Measurements from ENCODE around the gene RGS7. TPM values are rescaled to one million over a fixed set of nuclear protein-coding genes. Genes with fewer than 3 reads are reported as not detected.

Gene RGS7
- total RNA-seq, 1 experiment from 2014 or later: 1.0 TPM

DNA sequence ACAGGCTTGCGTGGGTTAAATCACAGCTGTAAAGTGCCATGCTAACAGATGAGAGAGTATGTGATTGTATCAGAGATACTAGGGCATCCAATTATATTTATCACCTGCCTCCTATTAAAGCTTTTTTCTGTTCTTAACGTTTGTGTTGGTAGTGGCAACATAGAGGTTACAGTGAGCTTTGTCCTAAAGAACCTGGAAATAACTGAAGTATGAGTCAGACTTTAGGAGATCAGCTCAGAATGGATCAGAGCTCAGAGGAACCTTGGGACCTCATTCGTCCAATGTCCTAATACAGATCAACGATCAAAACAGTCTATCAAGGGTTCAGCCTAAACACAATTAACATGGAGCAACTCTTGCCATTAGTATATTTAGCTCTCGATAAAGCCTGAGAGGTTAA lies 81.0 kb downstream of the RGS7 start:
- Mint-ChIP-seq H3K4me1 (ENCODE audit: low read depth, unreplicated experiment) (no peaks in the 10 kb centered on the region), H3K9me3 (ENCODE audit: low read depth, unreplicated experiment) (peaks cover 13% of the 10 kb centered on the region), H3K27me3 (ENCODE audit: unreplicated experiment) (no peaks in the 10 kb centered on the region), H3K27ac (ENCODE audit: unreplicated experiment) (no peak overlapping the region), H3K4me3 (ENCODE audit: low read depth, unreplicated experiment) (no peak overlapping the region), H3K36me3 (ENCODE audit: insufficient read depth, unreplicated experiment) (no peaks in the 10 kb centered on the region)
- CTCF ChIA-PET: interaction anchor here (0.6 to 0.8 kb wide), 3 partner anchors 33 to 365 kb away, joined by 3 to 6 read pairs (median 4); no protein-coding TSS in a partner anchor
- BruUV-seq (replicated peaks): no TSS peak
- intact Hi-C loops (cut with micrococcal nuclease; ENCODE audit: unreplicated experiment): no loop called here
- TF ChIP-seq, protein P1, sequence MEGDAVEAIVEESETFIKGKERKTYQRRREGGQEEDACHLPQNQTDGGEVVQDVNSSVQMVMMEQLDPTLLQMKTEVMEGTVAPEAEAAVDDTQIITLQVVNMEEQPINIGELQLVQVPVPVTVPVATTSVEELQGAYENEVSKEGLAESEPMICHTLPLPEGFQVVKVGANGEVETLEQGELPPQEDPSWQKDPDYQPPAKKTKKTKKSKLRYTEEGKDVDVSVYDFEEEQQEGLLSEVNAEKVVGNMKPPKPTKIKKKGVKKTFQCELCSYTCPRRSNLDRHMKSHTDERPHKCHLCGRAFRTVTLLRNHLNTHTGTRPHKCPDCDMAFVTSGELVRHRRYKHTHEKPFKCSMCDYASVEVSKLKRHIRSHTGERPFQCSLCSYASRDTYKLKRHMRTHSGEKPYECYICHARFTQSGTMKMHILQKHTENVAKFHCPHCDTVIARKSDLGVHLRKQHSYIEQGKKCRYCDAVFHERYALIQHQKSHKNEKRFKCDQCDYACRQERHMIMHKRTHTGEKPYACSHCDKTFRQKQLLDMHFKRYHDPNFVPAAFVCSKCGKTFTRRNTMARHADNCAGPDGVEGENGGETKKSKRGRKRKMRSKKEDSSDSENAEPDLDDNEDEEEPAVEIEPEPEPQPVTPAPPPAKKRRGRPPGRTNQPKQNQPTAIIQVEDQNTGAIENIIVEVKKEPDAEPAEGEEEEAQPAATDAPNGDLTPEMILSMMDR (IDR thresholded peaks at IDR 0.05; ENCODE audit: unreplicated experiment): no peak
- DNase-seq: no peak

DNA sequence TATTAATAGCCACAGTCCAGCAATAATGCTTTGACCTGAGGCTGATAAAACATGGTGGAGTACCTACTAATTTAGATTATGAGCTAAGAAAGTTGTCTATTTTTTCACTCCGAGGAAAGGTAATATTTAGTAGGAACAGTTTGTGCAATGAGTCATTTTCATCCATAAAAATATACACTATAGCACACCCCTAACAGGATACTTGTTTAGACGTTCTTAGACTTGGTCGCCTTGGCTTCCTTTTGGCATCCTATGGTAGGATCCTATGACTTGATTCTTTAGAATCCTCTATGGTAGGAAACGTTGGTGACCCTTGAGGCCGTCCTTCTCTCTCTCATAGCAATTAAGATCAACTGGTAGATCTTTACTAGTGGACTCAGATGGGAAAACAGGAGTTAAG lies 81.8 kb downstream of the RGS7 start:
- no TSS peak for BruUV-seq (replicated peaks)
- TF ChIP-seq, protein P1 (IDR thresholded peaks at IDR 0.05; ENCODE audit: unreplicated experiment): no peak
- Mint-ChIP-seq H3K27me3 (ENCODE audit: unreplicated experiment) (no peaks in the 10 kb centered on the region), H3K9me3 (ENCODE audit: low read depth, unreplicated experiment) (peaks cover 13% of the 10 kb centered on the region), H3K27ac (ENCODE audit: unreplicated experiment) (no peak overlapping the region), H3K4me1 (ENCODE audit: low read depth, unreplicated experiment) (no peaks in the 10 kb centered on the region), H3K4me3 (ENCODE audit: low read depth, unreplicated experiment) (no peak overlapping the region), H3K36me3 (ENCODE audit: insufficient read depth, unreplicated experiment) (no peaks in the 10 kb centered on the region)
- intact Hi-C loops (cut with micrococcal nuclease; ENCODE audit: unreplicated experiment): no loop called here
- CTCF ChIA-PET: interaction anchor here (0.7 kb wide), 1 partner anchor 32 kb away, joined by 3 read pairs; no protein-coding TSS in a partner anchor
- no peak for DNase-seq

DNA sequence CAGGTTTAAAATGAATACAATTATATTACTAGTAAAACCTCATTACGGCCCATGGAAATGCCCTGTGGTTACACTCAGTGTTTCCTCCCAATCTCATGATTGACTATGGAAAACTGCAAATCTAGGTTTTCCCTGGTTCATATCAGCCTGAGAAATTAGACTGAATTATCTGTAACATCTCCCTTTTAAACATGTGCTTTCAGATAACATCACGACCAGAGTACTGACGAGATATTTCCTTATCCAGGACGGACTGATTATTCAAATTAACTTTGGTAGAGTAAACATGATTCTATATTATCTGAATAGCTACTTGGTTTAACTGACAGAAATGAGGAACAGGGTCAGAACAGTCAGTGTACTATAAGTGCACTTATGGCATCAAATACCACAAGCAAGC lies 82.3 kb downstream of the RGS7 start:
- Mint-ChIP-seq H3K36me3 (ENCODE audit: insufficient read depth, unreplicated experiment) (no peaks in the 10 kb centered on the region), H3K4me3 (ENCODE audit: low read depth, unreplicated experiment) (no peak overlapping the region), H3K9me3 (ENCODE audit: low read depth, unreplicated experiment) (peaks cover 13% of the 10 kb centered on the region), H3K27ac (ENCODE audit: unreplicated experiment) (no peak overlapping the region), H3K27me3 (ENCODE audit: unreplicated experiment) (no peaks in the 10 kb centered on the region), H3K4me1 (ENCODE audit: low read depth, unreplicated experiment) (no peaks in the 10 kb centered on the region)
- intact Hi-C loops (cut with micrococcal nuclease; ENCODE audit: unreplicated experiment): no loop called here
- TF ChIP-seq, protein P1 (IDR thresholded peaks at IDR 0.05; ENCODE audit: unreplicated experiment): no peak
- BruUV-seq (replicated peaks): no TSS peak
- CTCF ChIA-PET: no interaction called here
- DNase-seq: no peak

DNA sequence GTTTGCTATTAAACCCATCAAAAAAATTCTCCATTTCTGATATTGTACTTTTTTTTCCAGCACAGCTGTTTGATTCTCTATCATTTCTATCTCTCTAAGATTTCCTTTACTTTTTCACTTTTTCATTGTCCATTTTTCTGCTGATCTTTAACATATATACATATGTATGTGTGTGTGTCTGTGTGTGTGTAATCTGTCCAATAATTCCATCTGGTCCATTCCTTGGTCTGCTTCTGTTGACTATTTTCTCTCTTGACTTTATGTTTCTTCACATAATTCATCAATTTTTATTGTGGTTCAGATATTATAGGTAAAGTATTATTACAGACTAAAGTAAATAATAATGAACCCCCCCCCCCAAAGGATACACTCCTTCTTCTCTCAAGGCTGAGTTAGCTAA lies 84.2 kb downstream of the RGS7 start:
- H3K27ac Mint-ChIP-seq (ENCODE audit: unreplicated experiment): no peak overlapping the region
- TF ChIP-seq, protein P1 (IDR thresholded peaks at IDR 0.05; ENCODE audit: unreplicated experiment): no peak
- no peak overlapping the region for H3K4me3 Mint-ChIP-seq (ENCODE audit: low read depth, unreplicated experiment)
- H3K9me3 Mint-ChIP-seq (ENCODE audit: low read depth, unreplicated experiment): peaks cover 8% of the 10 kb centered on the region
- no peak for DNase-seq
- no peaks in the 10 kb centered on the region for H3K4me1 Mint-ChIP-seq (ENCODE audit: low read depth, unreplicated experiment)
- CTCF ChIA-PET: no interaction called here
- intact Hi-C loops (cut with micrococcal nuclease; ENCODE audit: unreplicated experiment): no loop called here
- H3K27me3 Mint-ChIP-seq (ENCODE audit: unreplicated experiment): no peaks in the 10 kb centered on the region
- H3K36me3 Mint-ChIP-seq (ENCODE audit: insufficient read depth, unreplicated experiment): no peaks in the 10 kb centered on the region
- no TSS peak for BruUV-seq (replicated peaks)

Measured in Calu3 (cell line).